C4-2B (cell line): ENCODE measurements around the gene SLC8A1.

ENCODE experiments used
- H3K27ac ChIP-seq: fragments of 450-650 bp; 2 replicates; pipeline ENCODE4 v1.5.1; 2017
- CTCF ChIP-seq: fragments of 450-650 bp; conservative IDR thresholded peaks from 2 replicates; pipeline ENCODE4 v1.5.1; 2017; ENCODE audit warnings: mild to moderate bottlenecking
- ZFX ChIP-seq: fragments of 450-650 bp; IDR thresholded peaks from 2 replicates; pipeline ENCODE4 v1.6.1; 2017

SLC8A1 gene

GRCh38 chr2:40257340-40258134, 194.4 kb downstream of the SLC8A1 start:
- H3K27ac ChIP-seq: no peak overlapping the region
- TF ChIP-seq ZFX (no peak), CTCF (no peak)

GRCh38 chr2:40256649-40257048, 195.2 kb downstream of the SLC8A1 start:
- no peak overlapping the region for H3K27ac ChIP-seq
- TF ChIP-seq CTCF (no peak), ZFX (no peak)

- no peak overlapping the region for H3K27ac ChIP-seq
- TF ChIP-seq CTCF (no peak), ZFX (no peak)
These were observed 195.9 kb downstream of the SLC8A1 start for GRCh38 chr2:40256008-40256407.

GRCh38 chr2:40255103-40255502, 196.8 kb downstream of the SLC8A1 start:
- no peak for TF ChIP-seq ZFX
- TF ChIP-seq CTCF: no peak
- H3K27ac ChIP-seq: no peak overlapping the region

GRCh38 chr2:40254611-40255010, 197.3 kb downstream of the SLC8A1 start:
- no peak overlapping the region for H3K27ac ChIP-seq
- no peak for TF ChIP-seq CTCF
- no peak for TF ChIP-seq ZFX

- TF ChIP-seq ZFX (no peak), CTCF (no peak)
- no peak overlapping the region for H3K27ac ChIP-seq
These were observed 200.8 kb downstream of the SLC8A1 start for GRCh38 chr2:40251137-40251536.

GRCh38 chr2:40249577-40249976, 202.3 kb downstream of the SLC8A1 start:
- no peak for TF ChIP-seq ZFX
- no peak for TF ChIP-seq CTCF
- no peak overlapping the region for H3K27ac ChIP-seq
